ENCODE measurements around the gene KCNQ5.
"Not testable (repeated sequence)": the region's sequence is repeated elsewhere in the genome, so short reads cannot be mapped to it uniquely, and the experiment has no call there.

Gene KCNQ5

DNA sequence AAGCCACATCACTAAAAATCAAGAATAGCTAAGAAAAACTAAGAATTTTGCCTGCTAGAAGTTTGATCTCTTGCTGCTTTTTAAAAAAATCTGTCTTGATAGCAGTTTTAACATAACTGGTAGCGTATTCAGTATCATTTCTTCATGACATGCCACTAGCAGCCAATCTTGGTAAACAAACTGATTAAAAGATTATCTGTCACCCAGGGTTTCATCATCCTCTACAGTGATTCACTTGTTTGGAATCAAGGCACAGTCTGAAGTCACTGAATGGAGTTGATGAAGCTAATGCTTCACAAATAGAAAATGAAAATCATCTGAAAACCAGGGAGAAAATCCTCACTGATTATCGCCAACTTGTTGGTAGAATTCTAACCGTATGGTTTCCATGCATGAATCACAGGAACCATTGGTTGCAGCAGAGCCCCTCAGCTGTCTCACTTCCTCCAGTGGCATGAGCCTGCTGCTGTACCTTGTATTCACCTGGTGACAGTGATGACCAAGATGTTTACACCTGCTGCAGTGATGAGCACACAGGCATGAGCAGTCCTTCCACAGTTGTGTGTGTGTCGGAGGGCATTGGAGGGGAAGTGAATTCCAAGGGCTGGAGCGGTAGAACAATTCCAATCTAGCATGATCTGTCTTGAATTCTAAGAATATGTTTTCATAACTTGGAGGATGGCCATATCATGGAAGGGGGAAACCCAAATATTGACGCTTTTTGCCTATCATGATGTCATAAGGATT, 328.4 kb downstream of the KCNQ5 start:
- no peak for DNase-seq (ENCODE audit: low read depth, low spot score)

DNA sequence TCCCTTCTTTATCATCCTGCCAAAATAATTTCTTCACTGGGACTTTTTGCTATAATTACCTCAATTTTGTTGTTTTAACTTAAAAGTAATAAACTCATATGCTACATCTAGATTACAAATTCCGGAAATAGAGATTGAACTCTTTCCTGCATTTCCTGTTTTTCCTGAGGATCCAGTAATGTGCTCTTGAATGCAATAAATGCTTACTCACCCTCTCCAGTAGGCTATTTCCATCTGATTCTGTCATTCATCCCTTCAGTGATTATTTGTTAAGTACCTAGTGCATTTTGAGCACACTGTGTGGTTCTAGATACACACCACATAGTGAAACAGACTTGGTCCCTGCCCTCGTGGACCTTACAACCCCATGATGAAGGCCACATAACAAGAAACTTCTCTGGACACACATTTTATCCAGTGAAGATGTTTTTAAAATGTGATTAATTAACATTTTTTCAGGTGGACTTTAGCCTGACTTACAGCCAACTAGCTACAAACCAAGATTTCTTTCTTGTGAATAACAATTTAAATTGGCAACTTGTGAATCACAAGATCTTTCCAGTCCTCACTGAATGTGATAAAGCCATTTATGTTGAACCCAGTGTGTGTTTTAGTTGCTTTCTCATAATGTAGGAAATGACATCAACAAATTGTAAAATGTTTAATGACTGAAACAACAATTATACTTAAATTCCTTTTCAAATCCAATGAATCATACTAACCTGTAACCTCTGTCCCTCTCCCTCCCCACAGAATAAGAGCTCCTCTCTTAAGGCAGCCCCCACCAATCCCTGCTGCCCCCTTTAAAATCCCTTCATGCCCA, 331.2 kb downstream of the KCNQ5 start:
- DNase-seq (ENCODE audit: low read depth, low spot score), result no peak

DNA sequence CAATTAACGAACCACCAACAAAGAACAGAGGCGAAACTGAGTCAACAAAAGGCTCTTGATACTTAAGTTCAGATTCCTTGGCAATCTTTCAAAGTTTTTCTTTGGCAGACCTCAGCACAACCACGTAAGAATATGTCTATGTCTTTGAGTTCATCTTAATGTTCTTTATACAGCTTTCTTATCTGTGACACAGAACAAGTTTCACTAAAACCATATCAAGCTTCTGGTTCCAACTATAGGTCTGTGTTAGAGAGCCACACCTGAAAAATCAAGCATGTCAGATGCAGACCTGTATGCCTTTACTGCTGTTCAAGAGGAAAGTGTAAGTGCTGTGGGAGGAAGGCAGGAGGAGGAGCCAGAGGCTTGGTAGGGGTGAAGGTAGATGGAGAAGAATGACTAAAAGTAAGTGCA, 332.1 kb downstream of the KCNQ5 start:
- no peak for DNase-seq (ENCODE audit: low read depth, low spot score)

DNA sequence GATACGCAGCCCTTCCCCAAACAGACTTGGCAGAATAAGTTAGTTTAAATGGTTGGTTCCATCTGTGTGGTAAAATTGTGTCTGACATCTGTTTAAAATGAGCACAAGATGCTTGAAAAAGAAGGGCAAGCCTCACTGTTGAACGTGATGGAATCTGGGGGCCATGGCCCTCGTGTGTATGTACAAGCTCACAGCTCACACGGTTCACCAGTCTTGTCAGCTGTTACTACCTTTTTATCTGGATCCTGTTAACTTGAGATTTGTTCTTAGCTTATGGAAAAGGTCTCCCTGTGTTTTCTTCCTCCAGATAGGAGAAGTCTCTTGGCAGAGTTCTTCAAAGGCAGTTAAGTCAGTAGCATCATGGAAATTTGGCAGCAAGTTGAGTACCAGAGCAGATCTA, 332.9 kb downstream of the KCNQ5 start:
- no peak for DNase-seq (ENCODE audit: low read depth, low spot score)

DNA sequence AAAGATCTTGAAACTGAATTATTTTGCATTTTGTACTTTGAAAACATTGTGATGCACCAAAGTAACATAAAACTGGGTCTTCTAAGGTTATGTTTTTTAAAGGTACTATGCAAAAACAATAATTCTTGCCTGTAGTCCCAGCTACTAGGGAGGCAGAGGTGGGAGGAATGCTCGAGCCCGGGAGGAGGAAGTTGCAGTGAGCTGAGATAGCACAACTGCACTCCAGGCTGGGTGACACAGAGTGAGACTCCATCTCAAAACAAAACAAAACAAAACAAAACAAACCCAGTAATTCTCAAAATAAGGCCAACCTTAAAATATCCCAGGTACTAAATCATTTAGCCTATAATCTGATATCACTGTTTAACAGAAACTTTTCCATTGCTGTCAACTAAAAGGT, 333.8 kb downstream of the KCNQ5 start:
- DNase-seq (ENCODE audit: low read depth, low spot score), result no peak

DNA sequence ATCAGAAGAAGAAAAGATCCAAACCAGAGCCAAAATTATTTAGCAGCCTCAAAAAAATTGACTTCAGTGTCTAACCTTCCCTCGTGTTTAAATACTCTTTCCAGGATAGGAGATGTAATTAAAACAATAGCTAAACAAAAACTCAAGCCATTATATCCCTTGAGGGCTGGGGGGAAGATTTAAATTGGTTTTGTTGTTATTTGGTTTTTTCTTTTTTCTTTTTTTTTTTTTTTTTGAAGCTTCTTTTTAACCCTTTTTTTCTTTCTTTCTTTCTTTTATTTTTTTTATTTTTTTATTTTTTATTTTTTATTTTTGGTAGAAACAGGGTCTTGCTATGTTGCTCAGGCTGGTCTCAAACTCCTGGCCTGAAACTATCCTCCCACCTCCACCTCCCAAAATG, 334.4 kb downstream of the KCNQ5 start:
- no peak for DNase-seq (ENCODE audit: low read depth, low spot score)

DNA sequence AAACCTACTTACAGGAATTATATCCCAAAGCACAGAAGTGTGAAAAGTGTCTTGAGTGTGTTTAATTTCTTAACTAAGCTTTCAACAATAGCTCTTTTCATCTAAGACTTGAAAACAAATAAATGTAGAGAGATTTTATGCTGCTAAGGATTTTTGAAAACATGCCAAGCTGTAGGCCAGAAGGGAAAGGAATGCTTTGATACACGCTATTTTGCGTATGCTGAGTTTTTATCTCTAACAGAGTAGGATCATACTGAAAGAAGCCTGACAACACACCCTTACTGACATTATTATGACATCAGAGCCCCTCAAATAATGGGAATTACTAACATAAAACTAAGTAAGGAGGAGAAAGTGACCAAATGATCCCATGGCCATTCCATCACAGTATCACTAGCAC, 338.0 kb downstream of the KCNQ5 start:
- DNase-seq (ENCODE audit: low read depth, low spot score), result no peak

DNA sequence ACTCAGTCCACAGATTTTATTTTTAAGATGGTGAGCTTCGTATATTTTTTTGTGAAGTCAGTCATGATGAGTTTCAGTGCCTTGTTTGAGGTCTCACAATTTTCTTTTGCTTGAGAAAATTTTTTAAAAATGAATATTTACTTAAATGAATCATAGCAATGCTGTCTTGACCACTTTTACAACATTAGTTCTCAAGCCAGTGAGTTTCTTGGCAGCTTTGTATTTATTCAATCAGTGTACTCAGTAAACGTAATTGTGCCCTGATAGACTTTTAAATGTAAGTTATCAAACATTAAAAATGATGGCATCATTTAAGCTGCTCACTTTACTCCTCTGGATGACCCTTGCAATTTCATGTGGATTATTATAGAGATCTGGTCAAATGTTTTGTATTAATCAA, 342.1 kb downstream of the KCNQ5 start:
- no peak for DNase-seq (ENCODE audit: low read depth, low spot score)

DNA sequence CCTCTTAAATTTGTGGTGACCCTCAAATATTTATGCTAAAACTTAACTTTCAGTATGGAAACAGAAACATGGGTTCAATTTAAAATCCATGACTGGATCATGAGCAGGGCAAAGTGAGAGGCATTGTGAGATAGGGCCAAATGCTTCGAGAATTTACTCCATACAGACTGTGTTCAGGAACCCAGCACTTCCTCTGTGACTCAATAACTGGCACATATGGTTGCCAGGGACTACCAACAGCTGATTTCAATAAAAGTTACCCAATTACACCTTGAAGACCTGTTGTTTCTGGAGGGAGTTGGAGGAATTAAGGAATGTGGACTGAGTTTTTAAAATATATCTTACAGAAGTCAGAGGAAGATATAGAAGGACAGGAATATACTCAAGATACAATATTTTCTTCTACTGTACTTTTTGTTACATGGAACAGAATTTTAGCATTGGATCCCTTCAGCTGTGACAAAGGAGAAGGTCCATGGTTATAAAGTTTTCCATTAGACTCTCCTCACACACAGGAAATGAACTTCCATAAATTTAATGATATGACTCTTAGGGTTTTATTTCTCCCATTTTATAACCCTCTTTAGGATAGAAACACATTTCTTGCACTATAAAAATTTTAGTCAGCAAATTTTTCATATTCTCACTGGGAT, 344.9 kb downstream of the KCNQ5 start:
- no peak for DNase-seq (ENCODE audit: low read depth, low spot score)

DNA sequence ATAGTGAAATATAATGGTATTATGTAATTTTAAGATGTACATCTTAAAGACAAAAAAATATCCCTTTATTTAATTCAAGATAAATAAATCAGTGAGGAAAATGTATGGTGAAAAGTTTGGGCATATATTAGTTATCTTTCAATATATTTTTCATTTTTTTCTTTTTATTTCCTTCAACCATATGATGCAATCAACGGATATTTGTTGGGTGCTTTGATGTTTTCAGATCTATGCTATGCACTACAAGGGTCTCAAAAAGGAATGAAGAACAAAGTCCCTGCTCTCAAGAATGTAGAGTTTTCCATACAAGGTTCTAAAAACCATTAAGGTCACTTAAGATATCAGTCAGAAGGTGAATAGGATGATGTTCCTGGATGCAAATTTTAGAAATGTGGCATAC, 345.5 kb downstream of the KCNQ5 start:
- DNase-seq (ENCODE audit: low read depth, low spot score), result no peak

DNA sequence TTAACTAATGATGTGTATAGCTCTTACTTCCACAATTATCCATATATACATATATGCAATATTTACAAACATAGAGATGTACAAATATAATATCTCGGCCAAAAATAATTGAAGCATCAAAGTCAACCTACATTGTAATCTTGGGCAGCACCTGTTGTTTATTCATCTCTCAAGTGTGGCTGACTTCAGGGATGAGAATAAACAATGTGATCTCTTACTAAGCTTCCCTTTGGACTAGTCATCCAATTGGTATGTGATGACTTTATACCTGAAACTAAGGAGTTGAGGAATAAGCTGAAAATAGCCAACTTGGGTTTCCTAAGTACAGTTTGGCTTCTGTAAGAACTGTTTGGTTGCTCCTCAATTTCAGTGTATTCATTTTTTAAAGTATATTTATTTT, 346.8 kb downstream of the KCNQ5 start:
- no peak for DNase-seq (ENCODE audit: low read depth, low spot score)

DNA sequence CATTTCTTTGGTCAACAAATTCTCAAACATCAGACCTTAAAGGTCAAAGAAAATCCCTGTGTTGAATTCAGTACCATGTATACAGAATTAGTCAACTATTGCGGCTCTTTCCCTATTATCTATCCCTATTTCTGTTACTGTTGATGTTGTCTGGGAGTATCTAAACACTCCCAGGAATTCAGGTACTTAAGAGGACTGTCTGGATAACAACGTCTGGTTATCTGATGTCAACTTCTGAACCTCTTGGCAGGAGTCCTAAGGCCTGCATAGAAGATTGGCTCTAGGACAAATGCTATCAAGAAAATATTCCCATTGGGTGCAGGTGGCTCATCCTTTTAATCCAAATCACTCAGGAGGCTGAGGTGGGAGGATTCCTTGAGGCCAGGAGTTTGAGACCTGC, 347.8 kb downstream of the KCNQ5 start:
- DNase-seq (ENCODE audit: low read depth, low spot score), result no peak

DNA sequence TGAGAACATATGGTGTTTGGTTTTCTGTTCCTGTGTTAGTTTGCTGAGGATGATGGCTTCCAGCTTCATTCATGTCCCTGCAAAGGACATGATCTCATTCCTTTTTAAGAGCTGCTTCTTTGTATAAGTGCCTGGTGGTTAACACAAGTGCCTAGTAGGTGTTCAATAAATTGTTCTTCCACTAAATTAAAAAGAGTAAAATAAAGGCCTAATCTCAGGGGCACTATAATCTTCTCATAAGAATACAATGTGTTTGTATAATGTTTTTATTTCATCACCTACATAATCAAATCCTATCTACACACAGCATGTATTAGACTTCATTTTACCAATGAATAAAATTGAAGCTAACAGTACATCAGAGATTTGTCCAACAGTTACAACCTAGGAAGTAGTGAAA, 350.7 kb downstream of the KCNQ5 start:
- DNase-seq (ENCODE audit: low read depth, low spot score), result no peak

DNA sequence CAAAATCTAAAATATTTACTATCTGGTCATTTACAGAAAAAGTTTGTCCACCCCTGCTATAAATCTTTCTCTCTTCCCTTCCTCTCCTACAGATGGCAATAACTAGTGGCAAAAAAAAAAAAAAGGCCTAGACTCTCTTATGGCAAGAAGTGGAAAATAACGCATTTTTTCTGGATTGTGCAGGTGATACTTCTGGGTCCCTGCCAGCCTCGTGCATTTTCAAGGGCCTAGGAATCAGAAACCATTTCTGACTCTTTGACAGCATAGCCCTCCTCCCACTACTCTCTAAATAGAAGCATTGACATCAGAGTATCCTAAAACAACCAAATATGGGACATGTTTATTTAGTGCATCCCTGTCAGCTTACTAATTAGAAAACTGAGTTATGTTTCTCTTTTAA, 352.4 kb downstream of the KCNQ5 start:
- DNase-seq (ENCODE audit: low read depth, low spot score), result no peak

DNA sequence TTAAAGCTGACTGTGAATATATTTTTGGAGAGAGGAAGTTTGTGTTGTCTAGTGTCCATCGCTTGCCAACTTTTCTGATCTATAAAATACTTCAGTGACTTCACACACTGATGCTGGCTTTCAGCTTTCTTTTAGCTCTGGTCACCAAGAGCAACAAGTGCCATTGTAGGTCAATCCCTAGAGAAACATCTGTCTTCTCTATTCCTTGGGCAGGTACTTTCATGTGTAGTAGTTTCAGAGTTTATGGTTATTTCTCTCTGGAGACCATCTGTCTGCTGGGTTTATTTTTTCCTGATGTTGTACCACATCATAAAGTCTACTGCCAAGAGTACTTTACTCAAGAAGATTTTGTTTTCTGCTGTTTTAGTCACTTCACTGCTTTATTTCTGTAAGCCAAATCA, 353.5 kb downstream of the KCNQ5 start:
- no peak for DNase-seq (ENCODE audit: low read depth, low spot score)

DNA sequence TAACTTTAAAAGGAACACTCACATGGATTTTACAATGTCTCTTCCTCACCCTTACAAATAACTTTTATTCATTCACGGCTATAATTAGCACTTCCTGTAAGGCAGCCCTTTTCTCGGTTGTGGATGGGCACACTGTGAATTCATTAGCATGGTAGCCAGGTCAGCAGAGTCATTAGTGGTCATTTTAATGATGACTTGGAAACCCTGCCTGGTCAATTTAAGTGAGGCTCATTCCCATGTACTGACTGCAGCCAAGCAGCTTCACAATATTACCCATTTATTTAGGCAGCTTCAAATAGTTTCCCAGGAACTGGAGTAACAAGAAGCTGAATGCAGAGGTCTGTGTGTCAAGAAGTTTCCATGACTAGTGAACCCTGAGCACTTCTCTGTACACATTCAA, 354.6 kb downstream of the KCNQ5 start:
- no peak for DNase-seq (ENCODE audit: low read depth, low spot score)

DNA sequence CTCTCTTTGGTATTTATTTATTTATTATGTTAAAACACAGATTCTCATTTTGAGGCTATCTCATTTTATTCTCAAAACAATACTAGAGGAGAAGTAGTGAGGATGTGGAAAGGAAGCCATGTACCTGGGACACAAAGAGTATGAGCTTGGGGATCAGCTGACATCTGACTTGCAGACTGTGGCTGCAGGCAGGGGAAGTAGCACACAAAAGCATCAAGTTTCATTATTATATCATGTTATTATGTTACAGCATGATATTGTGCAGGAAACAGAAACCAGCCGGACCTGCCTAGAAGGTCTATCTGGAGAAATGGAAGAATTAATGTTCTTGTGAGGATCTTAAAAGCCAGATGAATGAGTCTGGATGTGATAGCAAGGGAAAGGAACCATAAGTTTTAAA, 355.2 kb downstream of the KCNQ5 start:
- no peak for DNase-seq (ENCODE audit: low read depth, low spot score)

DNA sequence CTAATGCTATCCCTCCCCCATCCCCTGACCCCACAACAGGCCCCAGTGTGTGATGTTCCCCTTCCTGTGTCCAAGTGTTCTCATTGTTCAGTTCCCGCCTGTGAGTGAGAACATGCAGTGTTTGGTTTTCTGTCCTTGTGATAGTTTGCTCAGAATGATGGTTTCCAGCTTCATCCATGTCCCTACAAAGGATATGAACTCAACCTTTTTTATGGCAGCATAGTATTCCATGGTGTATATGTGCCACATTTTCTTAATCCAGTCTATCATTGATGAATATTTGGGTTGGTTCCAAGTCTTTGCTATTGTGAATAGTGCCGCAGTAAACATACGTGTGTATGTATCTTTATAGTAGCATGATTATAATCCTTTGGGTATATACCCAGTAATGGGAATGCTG, 356.9 kb downstream of the KCNQ5 start:
- not testable (repeated sequence) for DNase-seq (ENCODE audit: low read depth, low spot score)

DNA sequence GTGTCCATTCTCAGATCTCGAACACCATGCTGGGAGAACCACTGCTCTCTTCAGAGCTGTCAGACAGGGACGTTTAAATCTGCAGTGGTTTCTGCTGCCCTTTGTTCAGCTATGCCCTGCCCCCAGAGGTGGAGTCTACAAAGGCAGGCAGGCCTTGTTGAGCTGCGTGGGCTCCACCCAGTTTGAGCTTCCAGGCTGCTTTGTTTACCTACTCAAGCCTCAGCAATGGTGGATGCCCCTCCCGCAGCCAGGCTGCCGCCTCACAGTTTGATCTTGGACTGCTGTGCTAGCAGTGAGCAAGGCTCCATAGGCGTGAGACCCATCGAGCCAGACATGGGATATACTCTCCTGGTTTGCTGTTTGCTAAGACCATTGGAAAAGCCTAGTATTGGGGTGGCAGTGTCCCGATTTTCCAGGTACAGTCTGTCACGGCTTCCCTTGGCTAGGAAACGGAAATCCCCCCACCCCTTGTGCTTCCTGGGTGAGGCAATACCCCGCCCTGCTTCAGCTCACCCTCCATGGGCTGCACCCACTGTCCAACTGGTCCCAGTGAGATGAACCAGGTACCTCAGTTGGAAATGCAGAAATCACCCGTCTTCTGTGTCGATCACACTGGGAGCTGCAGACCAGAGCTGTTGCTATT, 362.4 kb downstream of the KCNQ5 start:
- not testable (repeated sequence) for DNase-seq (ENCODE audit: low read depth, low spot score)

DNA sequence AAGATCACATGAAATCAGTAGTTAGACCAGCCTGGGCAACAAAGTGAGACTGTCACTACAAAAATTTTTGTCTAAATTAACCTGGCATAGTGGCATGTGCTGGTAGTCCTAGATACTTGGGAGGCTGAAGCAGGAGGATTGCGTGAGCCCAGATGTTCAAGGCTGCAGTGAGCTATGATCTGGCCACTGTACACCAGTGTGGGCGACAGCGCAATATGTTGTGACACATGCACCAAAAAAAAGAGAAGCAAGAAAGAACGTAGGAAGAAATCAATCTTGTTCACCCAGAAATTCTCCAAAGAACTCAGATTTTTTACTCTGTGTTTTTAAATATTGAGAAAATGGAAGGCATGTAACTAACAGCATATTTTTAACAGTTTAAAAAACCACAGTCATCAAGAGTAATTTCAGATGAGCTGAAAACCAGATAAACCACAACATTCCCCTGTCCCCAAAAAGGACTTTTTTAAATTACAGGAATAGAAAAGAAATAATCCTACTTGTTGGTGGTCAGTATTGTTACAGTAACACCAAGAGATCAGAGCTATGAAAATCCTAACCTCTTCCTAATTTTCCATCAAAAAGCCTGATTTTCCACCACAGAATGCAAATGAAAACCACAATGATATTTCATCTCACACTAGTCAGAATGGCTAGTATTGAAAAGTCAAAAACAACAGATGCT, 363.3 kb downstream of the KCNQ5 start:
- DNase-seq (ENCODE audit: low read depth, low spot score), result no peak

DNA sequence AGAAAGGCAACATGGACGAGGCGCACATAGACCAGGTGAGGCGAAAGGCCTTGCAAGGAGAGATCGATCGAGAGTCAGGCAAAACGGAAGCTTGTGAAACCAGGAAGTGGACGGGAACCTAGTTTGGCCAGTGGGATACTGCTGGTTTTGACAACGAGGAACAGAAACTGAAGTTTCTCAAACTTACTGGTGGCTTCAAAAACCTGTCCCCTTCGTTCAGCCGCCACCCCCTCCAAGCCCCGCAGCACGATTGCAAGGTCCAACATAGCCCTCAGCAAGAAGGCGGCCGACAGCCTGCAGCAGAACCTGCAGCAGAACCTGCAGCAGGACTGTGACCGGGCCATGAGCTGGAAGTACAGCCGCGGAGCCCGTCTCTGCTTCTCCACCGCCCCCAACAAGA, 365.4 kb downstream of the KCNQ5 start:
- no peak for DNase-seq (ENCODE audit: low read depth, low spot score)

DNA sequence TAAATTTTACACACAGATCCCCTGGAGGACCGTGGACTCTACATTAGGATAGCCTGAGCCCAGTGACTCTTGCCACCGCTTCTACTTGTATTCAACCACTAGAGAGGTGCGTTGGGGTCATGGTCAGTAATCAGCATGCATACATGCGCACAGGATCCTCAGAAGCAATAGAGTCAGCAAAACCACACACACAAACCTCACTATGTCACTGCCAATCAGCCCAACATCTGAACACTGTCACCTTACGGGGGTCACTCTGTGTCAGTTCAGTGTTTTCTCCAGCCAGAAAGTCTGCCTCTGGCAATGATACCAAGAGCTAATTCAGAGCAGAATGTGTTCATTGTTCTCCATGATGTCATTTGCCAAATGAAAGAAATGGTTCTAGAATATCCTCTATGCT, 378.1 kb downstream of the KCNQ5 start:
- no peak for DNase-seq (ENCODE audit: low read depth, low spot score)
